Measurements from ENCODE around the gene COL15A1.

DNA sequence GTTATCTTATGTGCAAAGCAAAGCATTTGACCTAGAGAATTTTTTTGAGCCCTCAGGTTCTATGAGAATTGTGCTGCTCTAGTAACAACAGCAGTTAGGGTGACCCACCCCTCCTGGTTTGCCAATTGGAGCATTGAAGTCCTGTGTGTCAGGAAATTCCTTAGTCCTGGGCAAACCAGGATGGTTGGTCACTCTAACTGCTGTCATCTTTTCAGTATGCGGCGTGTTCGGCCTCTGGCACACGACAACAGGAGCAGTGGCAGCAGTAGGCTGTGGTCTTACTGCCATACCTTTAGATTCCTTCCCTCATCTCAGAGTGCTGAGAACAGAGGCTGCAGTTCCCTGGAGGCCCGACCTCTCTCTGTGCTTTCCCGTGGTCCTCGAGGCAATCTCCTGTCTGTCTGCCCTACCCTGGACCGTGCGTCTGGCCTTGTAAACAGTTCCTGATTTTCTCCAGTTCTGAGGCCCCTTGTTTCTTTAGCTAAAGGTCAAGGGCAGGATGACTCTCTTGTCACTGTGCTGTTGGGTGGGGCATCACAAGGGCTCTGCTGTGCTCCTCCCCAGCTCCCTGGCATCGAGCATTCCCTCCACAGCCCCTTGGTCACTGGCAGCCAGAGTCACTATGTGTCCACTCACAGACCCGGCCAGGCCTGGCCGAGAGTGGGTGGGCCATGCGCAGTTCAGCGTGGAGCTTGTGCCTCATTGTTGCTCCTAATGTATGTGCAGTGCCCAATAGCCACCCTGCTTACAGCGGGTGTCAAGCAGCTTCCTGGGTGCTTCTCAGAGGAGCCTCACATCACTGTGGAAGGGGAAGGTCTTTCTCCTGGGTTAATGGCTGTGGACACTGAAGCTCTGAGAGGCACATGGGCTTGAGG lies 18.5 kb upstream of the COL15A1 start:
- no peak for TF ChIP-seq POLR2AphosphoS5 (IDR thresholded peaks at IDR 0.05)
- TF ChIP-seq, protein P1, sequence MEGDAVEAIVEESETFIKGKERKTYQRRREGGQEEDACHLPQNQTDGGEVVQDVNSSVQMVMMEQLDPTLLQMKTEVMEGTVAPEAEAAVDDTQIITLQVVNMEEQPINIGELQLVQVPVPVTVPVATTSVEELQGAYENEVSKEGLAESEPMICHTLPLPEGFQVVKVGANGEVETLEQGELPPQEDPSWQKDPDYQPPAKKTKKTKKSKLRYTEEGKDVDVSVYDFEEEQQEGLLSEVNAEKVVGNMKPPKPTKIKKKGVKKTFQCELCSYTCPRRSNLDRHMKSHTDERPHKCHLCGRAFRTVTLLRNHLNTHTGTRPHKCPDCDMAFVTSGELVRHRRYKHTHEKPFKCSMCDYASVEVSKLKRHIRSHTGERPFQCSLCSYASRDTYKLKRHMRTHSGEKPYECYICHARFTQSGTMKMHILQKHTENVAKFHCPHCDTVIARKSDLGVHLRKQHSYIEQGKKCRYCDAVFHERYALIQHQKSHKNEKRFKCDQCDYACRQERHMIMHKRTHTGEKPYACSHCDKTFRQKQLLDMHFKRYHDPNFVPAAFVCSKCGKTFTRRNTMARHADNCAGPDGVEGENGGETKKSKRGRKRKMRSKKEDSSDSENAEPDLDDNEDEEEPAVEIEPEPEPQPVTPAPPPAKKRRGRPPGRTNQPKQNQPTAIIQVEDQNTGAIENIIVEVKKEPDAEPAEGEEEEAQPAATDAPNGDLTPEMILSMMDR (IDR thresholded peaks at IDR 0.05) = no peak

Data from esophagus muscularis mucosa (tissue), 3 donors.